NCI-H526 (cell line): ENCODE measurements around the gene DUSP8.
A peak's percentile ranks its signal among the peaks of the same experiment; 100 is the strongest.
"Not testable (repeated sequence)": the region's sequence is repeated elsewhere in the genome, so short reads cannot be mapped to it uniquely, and the experiment has no call there.

Experiments
- DNase-seq, 2 experiments: peaks; one replicate each; lab custom pipeline; 2025; lab: John Stamatoyannopoulos, UW

Gene DUSP8

DNA sequence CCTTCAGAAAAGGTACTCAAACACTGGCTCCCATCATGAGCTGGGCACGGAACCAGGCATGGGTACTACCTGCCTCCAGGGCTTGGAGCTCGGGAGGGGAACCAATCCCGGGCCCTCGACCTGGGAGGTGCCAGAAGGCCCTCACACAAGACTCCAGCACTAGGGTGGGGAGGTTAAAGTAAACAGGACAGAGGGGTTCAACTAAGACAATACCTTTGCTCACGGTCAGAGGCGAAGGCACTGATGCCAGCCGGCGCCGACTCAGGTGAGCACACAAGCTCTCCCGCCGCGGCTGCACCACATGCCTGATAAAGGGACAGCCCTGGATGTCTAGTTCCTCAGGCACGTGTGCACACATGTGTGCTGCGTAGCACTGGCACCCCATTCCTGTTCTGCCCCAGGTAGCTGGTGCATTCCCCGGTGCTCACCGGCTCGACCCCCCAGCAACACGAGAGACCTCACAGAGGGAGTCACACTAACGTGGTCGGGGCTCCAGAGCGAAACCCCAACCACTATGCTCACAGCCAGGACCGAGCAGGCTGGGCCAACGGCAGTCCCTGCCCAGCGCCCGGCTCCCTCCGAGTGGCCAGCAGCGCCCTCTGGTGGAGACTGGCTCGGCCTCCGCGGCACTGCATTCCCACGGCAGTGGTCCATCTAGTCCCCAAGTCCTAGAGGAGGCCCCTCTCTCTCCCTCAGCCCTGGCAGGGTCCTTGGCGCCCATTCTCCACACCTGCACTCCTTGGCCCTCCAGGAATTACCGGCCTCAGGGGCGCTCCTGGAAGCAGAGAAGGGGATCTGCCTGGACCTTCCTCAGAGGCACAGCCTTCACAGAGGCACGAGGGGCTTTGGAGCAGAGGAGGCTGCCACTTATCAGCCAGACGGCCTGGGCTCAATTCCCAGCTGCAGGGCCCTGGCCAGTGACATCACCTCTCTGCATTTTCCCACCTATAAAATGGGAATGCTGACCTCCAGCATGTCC lies 56.7 kb downstream of the DUSP8 start:
- peak; percentile 48 to 91 for DNase-seq

DNA sequence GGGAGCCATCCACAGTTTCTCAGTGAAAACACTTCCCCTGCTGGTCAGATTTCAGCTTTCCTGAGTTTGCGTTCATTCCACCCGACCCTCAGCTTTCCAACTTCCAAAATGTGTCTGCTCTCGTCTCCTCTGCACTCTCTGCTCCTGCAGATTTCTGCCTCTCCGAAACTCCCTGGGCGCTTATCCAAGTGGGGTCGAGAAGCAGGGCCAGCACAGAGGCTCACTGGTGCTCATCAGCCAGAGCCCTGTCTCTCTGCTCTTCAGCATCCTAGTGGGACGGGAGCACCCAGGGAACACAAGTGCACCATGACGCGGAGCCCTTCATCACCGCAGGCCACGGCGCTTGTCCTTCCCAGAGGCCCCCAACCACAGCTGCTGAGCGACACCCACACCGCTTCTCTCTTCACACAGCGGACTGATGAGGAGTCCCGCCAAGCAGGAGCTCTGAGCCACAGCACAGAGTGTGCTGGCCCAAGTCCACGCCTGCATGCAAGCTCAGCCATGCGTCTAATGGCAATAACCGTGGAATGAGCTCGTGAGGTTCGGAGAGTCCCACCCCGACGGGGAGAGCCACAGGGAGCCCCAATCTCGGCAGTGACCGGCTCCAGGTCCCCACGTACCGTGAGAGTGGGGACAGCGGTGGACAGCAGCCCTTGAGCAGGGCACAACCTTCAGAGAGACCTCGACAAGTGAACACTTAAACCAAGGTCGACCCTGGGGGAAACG lies 57.6 kb downstream of the DUSP8 start:
- no peak for DNase-seq

DNA sequence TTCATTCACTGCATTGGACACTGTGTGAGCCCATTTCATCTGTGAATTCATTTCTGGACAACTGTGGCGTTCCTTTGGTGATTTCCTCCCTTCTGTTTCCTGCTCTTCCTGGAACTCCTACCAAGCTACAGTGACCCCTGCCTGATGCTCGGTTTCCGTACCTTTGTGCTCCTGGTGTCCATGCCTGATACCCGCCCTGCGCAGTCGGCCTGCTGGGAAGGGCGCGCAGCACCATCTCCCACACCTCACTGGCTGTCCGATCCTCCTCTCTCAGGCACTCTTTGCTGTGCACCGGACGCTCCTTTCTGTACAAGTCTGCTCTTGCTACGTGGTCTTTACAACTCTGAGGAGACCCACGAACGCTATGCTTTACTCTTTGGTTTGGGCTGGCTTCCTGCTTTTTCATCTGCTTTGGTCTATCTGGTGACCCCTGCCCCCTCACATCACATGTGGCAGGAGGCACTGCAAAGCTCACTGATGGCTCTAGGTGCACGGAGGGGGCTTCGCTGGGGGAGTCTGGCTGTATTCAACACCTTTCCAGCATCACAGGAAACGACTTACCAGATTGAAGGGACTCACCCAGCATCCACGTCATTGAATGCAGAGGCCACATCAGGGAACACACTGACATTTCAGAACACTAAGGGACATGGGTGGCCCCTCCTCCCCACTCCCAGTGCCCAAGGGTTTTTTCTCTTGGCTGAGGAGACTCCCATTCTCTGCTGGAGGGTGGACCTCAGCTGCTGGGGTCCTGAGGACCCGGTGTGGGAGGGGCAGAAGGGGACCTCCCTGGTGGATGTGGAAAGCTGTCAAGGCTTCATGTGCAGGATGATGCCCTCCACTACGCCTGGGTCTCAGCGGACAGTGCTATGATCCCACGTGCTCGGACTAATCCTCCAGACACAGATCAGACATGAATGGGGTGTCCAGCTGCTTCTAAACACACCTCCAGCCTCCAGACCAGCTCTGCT lies 58.5 kb downstream of the DUSP8 start:
- no peak for DNase-seq

DNA sequence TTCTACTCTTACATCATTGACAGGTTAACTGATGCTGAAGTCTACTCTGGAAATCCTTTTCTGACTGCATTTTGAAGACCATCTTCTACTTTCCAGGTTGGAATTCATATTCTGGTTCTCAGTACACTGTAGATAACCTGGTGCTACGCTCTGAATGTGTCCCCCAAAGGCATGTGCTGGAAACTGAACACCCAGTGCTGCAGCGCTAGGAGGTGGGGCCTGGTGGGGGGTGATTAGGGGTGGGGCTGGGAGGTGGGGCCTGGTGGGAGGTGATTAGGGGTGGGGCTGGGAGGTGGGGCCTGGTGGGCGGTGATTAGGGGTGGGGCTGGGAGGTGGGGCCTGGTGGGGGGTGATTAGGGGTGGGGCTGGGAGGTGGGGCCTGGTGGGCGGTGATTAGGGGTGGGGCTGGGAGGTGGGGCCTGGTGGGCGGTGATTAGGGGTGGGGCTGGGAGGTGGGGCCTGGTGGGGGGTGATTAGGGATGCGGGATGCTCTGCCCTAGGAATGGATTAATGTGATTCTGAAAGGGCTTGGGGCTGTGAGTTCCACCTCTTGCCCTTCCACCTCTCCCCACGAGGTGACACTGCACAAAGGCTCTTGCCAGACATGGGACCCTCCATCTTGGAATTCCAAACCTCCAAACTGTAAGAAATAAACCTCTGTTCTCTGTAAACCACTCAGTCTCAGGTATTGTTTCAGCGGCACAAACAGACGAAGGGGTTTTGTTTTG lies 59.4 kb downstream of the DUSP8 start:
- DNase-seq: peak in 1 of 2 experiments; percentile 65

DNA sequence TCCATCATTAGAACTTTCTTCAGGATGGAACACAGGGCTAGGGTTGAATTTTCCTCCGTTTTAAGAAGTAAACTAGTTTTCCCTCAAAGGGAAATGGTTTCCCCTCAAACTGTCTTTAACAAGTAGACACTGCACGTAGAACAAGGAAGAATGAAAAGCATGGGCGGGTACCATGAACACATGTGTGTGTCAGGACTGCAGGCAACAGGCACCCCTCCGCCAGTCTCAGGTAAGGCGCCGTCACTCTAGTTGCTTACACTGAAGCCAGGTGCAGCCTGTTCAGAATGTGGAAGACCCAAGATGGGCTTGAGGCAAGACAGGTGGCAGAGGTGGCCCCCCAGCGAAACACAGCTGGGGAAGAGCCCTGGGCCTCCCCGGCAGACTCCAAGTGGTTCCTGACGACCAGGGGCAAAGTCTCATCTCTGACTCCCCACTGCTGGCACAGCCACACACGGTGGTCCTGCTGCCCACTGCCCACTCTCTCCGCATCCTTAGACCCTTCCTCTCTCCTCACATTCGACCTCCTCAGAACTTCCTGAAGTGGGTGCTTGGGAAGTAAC lies 60.1 kb downstream of the DUSP8 start:
- DNase-seq: no peak

- no peak for DNase-seq
These were observed 61.1 kb downstream of the DUSP8 start for GRCh38 chr11:1510928-1511327.

DNA sequence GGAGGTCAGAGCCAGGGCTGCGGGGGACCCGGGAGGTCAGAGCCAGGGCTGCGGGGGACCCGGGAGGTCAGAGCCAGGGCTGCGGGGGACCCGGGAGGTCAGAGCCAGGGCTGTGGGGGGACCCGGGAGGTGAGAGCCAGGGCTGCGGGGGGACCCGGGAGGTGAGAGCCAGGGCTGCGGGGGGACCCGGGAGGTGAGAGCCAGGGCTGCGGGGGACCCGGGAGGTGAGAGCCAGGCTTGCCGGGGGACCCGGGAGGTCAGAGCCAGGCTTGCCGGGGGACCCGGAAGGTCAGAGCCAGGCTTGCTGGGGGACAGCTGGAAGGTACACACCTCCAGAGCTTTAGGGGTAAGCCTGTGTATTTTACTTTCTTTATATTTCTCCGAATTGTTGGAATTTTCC lies 61.7 kb downstream of the DUSP8 start:
- not testable (repeated sequence) for DNase-seq

DNA sequence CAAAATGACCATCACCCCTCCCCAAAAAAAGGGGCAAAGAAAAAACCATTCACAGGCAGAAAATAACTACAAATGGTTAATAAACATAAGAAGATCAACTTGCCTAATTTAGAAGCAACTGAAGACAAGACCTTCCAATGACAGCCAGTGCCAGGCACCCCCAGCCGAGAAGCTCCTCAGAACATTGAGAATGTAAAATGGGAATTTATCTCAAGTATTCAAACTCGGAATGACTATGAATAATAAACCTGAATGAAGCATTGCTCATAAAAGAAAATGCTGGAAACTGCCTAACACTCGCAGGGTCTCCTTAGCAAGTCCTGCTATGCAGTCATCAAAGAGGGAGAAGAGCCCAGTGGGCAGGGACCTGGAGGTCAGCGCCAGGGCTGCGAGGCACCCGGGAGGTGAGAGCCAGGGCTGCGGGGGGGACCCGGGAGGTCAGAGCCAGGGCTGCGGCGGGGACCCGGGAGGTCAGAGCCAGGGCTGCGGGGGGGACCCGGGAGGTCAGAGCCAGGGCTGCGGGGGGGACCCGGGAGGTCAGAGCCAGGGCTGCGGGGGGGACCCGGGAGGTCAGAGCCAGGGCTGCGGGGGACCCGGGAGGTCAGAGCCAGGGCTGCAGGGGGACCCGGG lies 62.3 kb downstream of the DUSP8 start:
- no peak for DNase-seq

- no peak for DNase-seq
These were observed 63.1 kb downstream of the DUSP8 start for GRCh38 chr11:1508986-1509385.

DNA sequence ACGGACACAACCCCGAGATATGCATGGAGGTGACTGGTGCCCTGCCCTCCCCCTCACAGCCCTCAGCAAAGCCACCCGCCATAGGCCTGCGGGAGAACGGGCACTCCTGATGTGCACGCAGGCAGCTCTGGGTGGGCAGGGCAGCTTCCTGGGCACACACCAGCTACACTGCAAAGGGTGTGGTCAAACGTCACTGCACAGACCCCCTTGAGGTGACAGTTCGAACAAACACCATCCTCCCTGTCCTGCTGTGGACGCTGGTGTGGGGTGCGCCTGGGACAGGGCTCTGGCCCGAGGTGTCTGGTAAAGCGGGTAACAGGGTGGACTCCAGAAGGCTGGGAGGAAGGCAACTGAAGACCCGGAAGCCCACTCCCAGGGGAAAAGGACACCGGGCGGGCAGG lies 63.6 kb downstream of the DUSP8 start:
- DNase-seq: no peak

- no peak for DNase-seq
These were observed 64.5 kb downstream of the DUSP8 start for GRCh38 chr11:1507381-1508140.

DNA sequence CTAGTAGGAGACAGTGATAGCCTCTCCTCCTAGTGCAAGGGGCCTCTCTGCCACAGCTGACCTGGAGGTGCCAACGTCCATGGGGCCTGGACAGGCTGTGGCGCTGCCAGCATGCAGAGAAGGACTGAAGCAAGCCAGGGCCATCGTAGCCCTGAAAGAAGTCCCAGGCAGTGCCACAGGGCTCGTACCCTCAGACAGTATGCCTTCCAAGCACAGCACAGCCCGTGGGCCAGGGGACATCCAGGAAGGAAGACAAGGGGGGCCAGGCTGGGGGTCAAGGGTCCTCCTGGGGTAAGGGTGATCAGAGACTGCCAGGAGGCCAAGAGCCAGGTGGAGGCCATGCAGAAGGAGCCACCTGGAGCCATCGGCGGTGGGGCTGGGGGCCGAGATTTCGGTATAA lies 65.1 kb downstream of the DUSP8 start:
- DNase-seq: no peak

DNA sequence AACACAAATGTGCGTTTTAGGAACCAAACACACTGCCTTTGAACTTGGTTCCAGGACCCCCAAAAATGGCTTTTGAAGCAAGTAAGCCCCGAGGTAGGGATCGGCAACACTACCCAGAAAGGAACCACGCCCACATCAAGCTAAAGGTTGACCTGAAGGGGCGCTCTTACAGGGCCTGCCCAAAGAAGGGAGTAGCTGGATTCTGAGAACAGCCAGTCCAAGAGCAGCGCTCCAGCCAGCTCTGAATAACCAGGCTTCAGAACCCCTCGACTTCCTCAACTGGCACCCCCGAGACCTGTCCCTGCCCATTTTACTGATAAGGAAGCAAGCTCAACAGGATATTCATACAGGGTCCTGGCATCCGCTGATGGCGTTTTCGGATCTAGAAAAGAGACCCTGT lies 66.6 kb downstream of the DUSP8 start:
- DNase-seq: no peak

- no peak for DNase-seq
These were observed 67.3 kb downstream of the DUSP8 start for GRCh38 chr11:1504581-1505290.

DNA sequence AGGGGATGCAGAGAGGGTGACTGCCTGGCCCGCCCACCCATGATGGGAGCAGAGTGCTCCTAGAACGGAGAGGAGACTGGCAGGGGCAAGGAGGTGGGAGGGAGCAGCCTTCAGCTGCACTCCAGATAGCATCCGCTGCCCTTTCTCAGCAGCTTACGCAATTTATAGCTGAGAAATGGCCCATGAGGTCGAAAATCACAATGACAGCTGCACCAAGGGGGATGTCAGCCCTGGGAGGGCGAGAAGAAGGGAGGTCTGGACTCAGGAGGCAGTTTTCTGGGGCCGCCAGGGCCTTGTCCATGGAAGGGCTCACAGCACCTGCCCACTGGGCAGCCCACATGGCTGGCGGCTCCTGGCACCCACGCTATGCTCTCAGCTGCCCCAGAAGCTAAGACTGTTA lies 67.9 kb downstream of the DUSP8 start:
- DNase-seq: no peak
